ENCODE measurements around the gene GRID2.

DNA sequence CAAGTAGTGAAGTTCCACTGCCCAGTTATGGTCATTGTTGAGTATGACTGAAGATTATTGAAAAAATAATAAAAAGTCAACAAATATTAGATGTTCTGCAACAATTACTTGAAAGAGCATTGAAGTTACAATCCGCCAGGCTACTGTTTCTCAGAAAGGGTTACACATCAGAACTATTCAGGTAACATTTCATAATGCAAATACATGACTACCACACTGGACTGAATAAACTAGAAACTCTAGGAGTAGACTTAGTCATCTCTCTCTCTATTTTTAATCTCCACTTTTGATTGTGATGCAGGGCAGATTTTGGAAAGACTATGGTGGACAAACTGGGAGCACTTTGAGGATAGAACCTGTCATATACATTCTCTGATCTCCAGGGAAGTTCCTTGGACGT lies 776.5 kb downstream of the GRID2 start:
- TF ChIP-seq, protein P1, sequence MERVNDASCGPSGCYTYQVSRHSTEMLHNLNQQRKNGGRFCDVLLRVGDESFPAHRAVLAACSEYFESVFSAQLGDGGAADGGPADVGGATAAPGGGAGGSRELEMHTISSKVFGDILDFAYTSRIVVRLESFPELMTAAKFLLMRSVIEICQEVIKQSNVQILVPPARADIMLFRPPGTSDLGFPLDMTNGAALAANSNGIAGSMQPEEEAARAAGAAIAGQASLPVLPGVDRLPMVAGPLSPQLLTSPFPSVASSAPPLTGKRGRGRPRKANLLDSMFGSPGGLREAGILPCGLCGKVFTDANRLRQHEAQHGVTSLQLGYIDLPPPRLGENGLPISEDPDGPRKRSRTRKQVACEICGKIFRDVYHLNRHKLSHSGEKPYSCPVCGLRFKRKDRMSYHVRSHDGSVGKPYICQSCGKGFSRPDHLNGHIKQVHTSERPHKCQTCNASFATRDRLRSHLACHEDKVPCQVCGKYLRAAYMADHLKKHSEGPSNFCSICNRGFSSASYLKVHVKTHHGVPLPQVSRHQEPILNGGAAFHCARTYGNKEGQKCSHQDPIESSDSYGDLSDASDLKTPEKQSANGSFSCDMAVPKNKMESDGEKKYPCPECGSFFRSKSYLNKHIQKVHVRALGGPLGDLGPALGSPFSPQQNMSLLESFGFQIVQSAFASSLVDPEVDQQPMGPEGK (CRISPR knock-in tag; IDR thresholded peaks at IDR 0.05; ENCODE audit: borderline replicate concordance) = no peak
- TF ChIP-seq ARNTL (CRISPR knock-in tag; IDR thresholded peaks at IDR 0.05; ENCODE audit: borderline replicate concordance, low read depth) = no peak

All from SK-N-SH treated with all-trans-retinoic acid at 6 μM for 48 hours (cell line).